ENCODE measurements around the gene SAMD7.

GRCh38 chr3:169891886-169892285, 19.5 kb upstream of the SAMD7 start:
- TF ChIP-seq CTCF (IDR thresholded peaks at IDR 0.05) (no peak), EP300 (IDR thresholded peaks at IDR 0.05) (no peak), POLR2A (IDR thresholded peaks at IDR 0.05) (no peak), POLR2AphosphoS5 (IDR thresholded peaks at IDR 0.05) (no peak)
